NK-92 (cell line): ENCODE measurements around the gene ENTPD8.
"Not testable (repeated sequence)": the region's sequence is repeated elsewhere in the genome, so short reads cannot be mapped to it uniquely, and the experiment has no call there.

Experiments
- DNase-seq: peaks from one replicate; lab custom pipeline; 2025; ENCODE audit not compliant: unreplicated experiment; lab: John Stamatoyannopoulos, UW

Gene ENTPD8

GRCh38 chr9:137394866-137395665 lies 46.1 kb downstream of the ENTPD8 start:
- no peak for DNase-seq

GRCh38 chr9:137393176-137394150 lies 47.7 kb downstream of the ENTPD8 start:
- DNase-seq = no peak

GRCh38 chr9:137392232-137393007 lies 48.7 kb downstream of the ENTPD8 start:
- no peak for DNase-seq

- DNase-seq = no peak
Measured at GRCh38 chr9:137391411-137391754, 49.8 kb downstream of the ENTPD8 start.

- DNase-seq = no peak
Measured at GRCh38 chr9:137390553-137391410, 50.4 kb downstream of the ENTPD8 start.

GRCh38 chr9:137389428-137389746 lies 51.8 kb downstream of the ENTPD8 start:
- no peak for DNase-seq

GRCh38 chr9:137388589-137389427 lies 52.3 kb downstream of the ENTPD8 start:
- no peak for DNase-seq

GRCh38 chr9:137387891-137388560 lies 53.1 kb downstream of the ENTPD8 start:
- DNase-seq = no peak

- DNase-seq = no peak
Measured at GRCh38 chr9:137387114-137387890, 53.9 kb downstream of the ENTPD8 start.

GRCh38 chr9:137386507-137387113 lies 54.5 kb downstream of the ENTPD8 start:
- DNase-seq = not testable (repeated sequence)

- DNase-seq = no peak
Measured at GRCh38 chr9:137385061-137385655, 56.0 kb downstream of the ENTPD8 start.
